B cell (primary cell): ENCODE data around the gene CUZD1. TPM values are rescaled to one million over a fixed set of nuclear protein-coding genes. Genes with fewer than 3 reads are reported as not detected.
"Not testable (repeated sequence)": the region's sequence is repeated elsewhere in the genome, so short reads cannot be mapped to it uniquely, and the experiment has no call there.

Experiments
- ATAC-seq: fragments of 200-7000 bp; cut with Tn5 transposase; one replicate; pipeline ENCODE4 v1.10.0; 2021; ENCODE audit warnings: low read depth, mild to moderate bottlenecking, moderate number of reproducible peaks, moderate library complexity
- CTCF ChIA-PET: fragments of 350-600 bp; sonication (Branson Sonifier 250); formaldehyde crosslinking; loops from one replicate; lab custom pipeline; 2021; ENCODE audit warnings: antibody characterized with exemption, inconsistent platforms; lab: Charles Lee
- POLR2A ChIA-PET: fragments of 350-600 bp; sonication (Branson Sonifier 250); formaldehyde crosslinking; loops from one replicate; lab custom pipeline; 2021; ENCODE audit warnings: antibody characterized with exemption; lab: Charles Lee
- DNase-seq: peaks from one replicate; pipeline ENCODE4 v3.0.0; 2013
- H2AFZ ChIP-seq: 2 replicates; pipeline ENCODE4 v1.6.1; 2012; ENCODE audit warnings: mild to moderate bottlenecking, low read depth, low read length; ENCODE audit not compliant: insufficient read depth, poor library complexity, severe bottlenecking
- H3K27ac ChIP-seq, 2 donors: 1 replicate in 1 of 2; 2 replicates in 1 of 2; pipeline ENCODE4 v1.5.1; 2012 to 2013; ENCODE audit warnings: low read length in 2 of 2, mild to moderate bottlenecking in 2 of 2, moderate library complexity in 1 of 2
- H3K27me3 ChIP-seq, 4 experiments: fragments of 200-600 bp in 1 of 4; sonication (generic) in 1 of 4; replicated peaks in 1 of 4; 1 replicate in 2 of 4; 2 replicates in 2 of 4; pipeline versions ENCODE4 v1.6.1 to v1.7.0; 2013 to 2016; ENCODE audit warnings: low read length in 3 of 4, mild to moderate bottlenecking in 2 of 4, mixed read lengths in 1 of 4, moderate library complexity in 1 of 4; ENCODE audit not compliant: insufficient read depth in 4 of 4, control insufficient read depth in 3 of 4; ENCODE audit errors: control extremely low read depth in 1 of 4
- H3K36me3 ChIP-seq, 2 experiments: replicated peaks in 1 of 2; 1 replicate in 1 of 2; 2 replicates in 1 of 2; pipeline versions ENCODE4 v1.6.1 to v1.7.1; 2013; ENCODE audit warnings: low read length in 1 of 2; ENCODE audit not compliant: insufficient read depth in 2 of 2, control insufficient read depth in 1 of 2; ENCODE audit errors: control extremely low read depth in 1 of 2, extremely low read depth in 1 of 2
- H3K4me1 ChIP-seq, 2 donors: fragments of 200-600 bp in 1 of 2; sonication (generic) in 1 of 2; 1 replicate in 1 of 2; 2 replicates in 1 of 2; pipeline versions ENCODE4 v1.5.1 to v1.6.1; 2013 to 2017; ENCODE audit warnings: low read length in 2 of 2; ENCODE audit not compliant: control insufficient read depth in 2 of 2, insufficient read depth in 2 of 2
- H3K4me2 ChIP-seq: replicated peaks from 2 replicates; pipeline ENCODE3; 2012; ENCODE audit warnings: mild to moderate bottlenecking, low read depth, low read length; ENCODE audit not compliant: poor library complexity, severe bottlenecking
- H3K4me3 ChIP-seq, 5 experiments: fragments of 200-600 bp in 1 of 5; sonication (generic) in 1 of 5; 1 replicate in 3 of 5; 2 replicates in 2 of 5; pipeline versions ENCODE4 v1.5.1 to v1.7.0; 2011 to 2016; ENCODE audit warnings: low read length in 4 of 5, mild to moderate bottlenecking in 4 of 5, low read depth in 2 of 5, control low read depth in 1 of 5, moderate library complexity in 1 of 5; ENCODE audit not compliant: insufficient read depth in 1 of 5; ENCODE audit errors: control extremely low read depth in 1 of 5, extremely low read depth in 1 of 5
- H3K79me2 ChIP-seq: fragments of 200-600 bp; sonication (generic); one replicate; pipeline ENCODE4 v1.6.0; 2016; ENCODE audit warnings: low read length; ENCODE audit not compliant: control insufficient read depth, insufficient read depth
- H3K9ac ChIP-seq: fragments of 200-600 bp; sonication (generic); 2 replicates; pipeline ENCODE4 v1.6.1; 2017; ENCODE audit warnings: mild to moderate bottlenecking, low read length, moderate library complexity
- H3K9me3 ChIP-seq, 3 donors: one replicate each; pipeline versions ENCODE4 v1.6.1 to v1.7.1; 2013; ENCODE audit warnings: low read length in 2 of 3; ENCODE audit not compliant: control insufficient read depth in 2 of 3, insufficient read depth in 1 of 3; ENCODE audit errors: control extremely low read depth in 1 of 3
- H4K20me1 ChIP-seq: 2 replicates; pipeline ENCODE4 v1.6.0; 2012; ENCODE audit warnings: mild to moderate bottlenecking, low read length; ENCODE audit not compliant: insufficient read depth, control insufficient read depth, poor library complexity, severe bottlenecking
- H3K27ac Mint-ChIP-seq: one replicate; pipeline ENCODE4 v1.8.0; 2021; ENCODE audit warnings: mixed read lengths
- H3K27me3 Mint-ChIP-seq: one replicate; pipeline ENCODE4 v1.8.0; 2021; ENCODE audit warnings: mixed read lengths
- H3K4me1 Mint-ChIP-seq: one replicate; pipeline ENCODE4 v1.8.0; 2021; ENCODE audit warnings: mixed read lengths
- H3K4me3 Mint-ChIP-seq: one replicate; pipeline ENCODE4 v1.8.0; 2021; ENCODE audit warnings: mixed read lengths
- H3K9me3 Mint-ChIP-seq: one replicate; pipeline ENCODE4 v1.8.0; 2022; ENCODE audit warnings: mixed read lengths; ENCODE audit not compliant: insufficient read depth
- WGBS: methylation state at CpG from one replicate; pipeline ENCODE4 v1.1.5; 2013; ENCODE audit warnings: missing lambda C conversion rate; ENCODE audit not compliant: insufficient coverage; 5-methylcytosine and 5-hydroxymethylcytosine counted together
- intact Hi-C: fragments of 100-400 bp; cut with micrococcal nuclease; formaldehyde crosslinking; loops from one replicate; pipeline ENCODE4 v1.10.0; 2022
- polyA plus RNA-seq: library from polyadenylated mRNA; depleted of rRNA; stranded (reverse); fragments of >200 nt; gene quantifications from 2 replicates; pipeline ENCODE4 v1.2.3, GENCODE V29; 2012
- total RNA-seq, 2 donors: library from RNA; stranded (reverse); fragments of 120-200 nt in 1 of 2; gene quantifications; 1 replicate in 1 of 2; 2 replicates in 1 of 2; pipeline versions ENCODE4 v1.2.3 to v1.2.4, GENCODE V29; 2013 to 2022

The CUZD1 gene
- total and polyA plus RNA-seq, 2 donors (not counting 1 experiment from before 2014, with no cell fraction given), result 2.1 to 3.3 TPM

GRCh38 chr10:122868768-122869167 lies 23.1 kb upstream of the CUZD1 start:
- H3K4me2 ChIP-seq, POLR2A ChIA-PET, H3K9me3 ChIP-seq, H3K4me3 Mint-ChIP-seq, H3K27me3 Mint-ChIP-seq, H3K27ac Mint-ChIP-seq, H2AFZ ChIP-seq, H3K9me3 Mint-ChIP-seq, H3K4me1 ChIP-seq, H3K9ac ChIP-seq, ATAC-seq, intact Hi-C loops, CTCF ChIA-PET, H3K4me3 ChIP-seq, H3K36me3 ChIP-seq, DNase-seq, H3K27ac ChIP-seq, H4K20me1 ChIP-seq, H3K27me3 ChIP-seq: not testable (repeated sequence)
- peaks cover 10% of the 10 kb centered on the region for H3K79me2 ChIP-seq
- WGBS, result no CpG with 5 or more reads among the region's 2 CpGs
- peaks cover 28% of the 10 kb centered on the region for H3K4me1 Mint-ChIP-seq

DNA sequence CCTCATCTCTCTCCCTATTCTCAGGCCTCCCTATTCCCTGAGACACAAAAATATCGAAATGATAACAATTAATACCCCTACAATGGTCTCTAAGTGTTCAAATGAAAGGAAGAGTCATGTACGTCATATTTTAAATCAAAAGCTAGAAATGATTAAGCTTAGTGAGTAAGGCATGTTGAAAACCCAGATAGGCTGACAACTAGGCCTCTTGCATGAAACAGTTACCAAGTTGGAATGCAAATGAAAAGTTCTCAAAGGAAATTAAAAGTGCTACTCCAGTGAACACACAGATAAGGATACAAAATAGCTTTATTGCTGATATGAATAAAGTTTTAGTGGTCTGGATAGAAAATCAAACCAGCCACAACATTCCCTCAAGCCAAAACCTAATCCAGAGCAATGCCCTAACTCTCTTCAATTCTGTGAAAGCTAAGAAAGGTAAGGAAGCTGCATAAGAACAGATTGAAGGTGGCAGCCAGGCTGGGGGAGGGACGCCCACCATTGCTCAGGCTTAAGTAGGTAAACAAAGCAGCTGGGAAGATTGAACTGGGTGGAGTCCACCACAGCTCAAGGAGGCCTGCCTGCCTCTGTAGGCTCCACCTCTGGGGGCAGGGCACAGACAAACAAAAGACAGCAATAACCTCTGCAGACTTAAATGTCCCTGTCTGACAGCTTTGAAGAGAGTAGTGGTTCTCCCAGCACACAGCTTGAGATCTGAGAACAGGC lies 21.3 kb upstream of the CUZD1 start:
- H3K9me3 ChIP-seq, intact Hi-C loops, H3K27ac Mint-ChIP-seq, H3K4me3 ChIP-seq, H3K4me1 ChIP-seq, H3K27ac ChIP-seq, H3K27me3 ChIP-seq, H3K9ac ChIP-seq, CTCF ChIA-PET, H3K27me3 Mint-ChIP-seq, DNase-seq, POLR2A ChIA-PET, H3K79me2 ChIP-seq, H4K20me1 ChIP-seq, H2AFZ ChIP-seq, H3K4me2 ChIP-seq, ATAC-seq, H3K9me3 Mint-ChIP-seq, H3K36me3 ChIP-seq: not testable (repeated sequence)
- Mint-ChIP-seq H3K4me1 (peaks cover 39% of the 10 kb centered on the region), H3K4me3 (peak overlapping the region; percentile 5)
- WGBS, result 90% methylated on average over 2 of the region's 3 CpGs
